ENCODE measurements around the gene THOP1.

The THOP1 gene
- total RNA-seq: 37.3 to 69.5 (median 41.2) reads per million in 4 experiments

DNA sequence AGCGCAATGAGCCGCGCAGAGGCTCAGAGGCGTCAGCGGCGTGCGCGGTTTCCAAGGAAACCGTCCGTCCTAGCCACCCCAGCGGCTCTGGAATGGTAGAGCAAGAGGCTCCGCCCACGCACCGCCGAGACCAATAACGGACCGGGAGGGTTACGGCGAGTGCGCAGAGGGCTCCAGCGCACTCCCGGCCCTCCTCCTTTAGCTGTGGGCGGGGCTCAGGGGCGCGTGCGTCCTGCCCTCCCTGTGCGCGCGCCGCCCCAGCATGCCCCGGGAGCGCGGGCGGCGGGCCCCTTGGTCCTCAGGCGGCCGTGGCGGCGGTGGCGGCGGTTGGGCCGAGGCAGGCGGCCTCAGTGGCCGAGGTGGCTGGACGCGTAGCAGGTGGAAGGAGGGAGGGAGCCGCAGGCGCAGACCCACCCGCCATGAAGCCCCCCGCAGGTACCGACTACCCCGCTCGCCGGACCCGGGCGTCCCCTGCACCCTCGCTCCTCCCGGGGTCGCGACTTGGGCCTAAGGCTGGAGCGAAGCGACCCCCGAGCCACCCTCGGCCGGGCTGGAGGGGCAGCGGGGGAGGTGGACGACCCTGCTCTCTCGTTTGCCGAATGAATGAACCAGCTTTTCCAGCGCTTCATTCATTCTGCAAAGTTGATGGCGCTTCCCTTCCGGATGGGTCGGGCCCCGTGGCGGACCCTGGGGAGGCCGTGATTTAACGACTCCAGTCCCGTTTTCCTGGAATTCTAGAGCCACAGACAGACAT lies at the start of gene THOP1:
Gene THOP1, plus strand, starts transcription at position 260 of the 754 bp plus-strand sequence. Its CDS starts 160 bp downstream, at position 420.
- DNase-seq: peak; percentile 97

DNA sequence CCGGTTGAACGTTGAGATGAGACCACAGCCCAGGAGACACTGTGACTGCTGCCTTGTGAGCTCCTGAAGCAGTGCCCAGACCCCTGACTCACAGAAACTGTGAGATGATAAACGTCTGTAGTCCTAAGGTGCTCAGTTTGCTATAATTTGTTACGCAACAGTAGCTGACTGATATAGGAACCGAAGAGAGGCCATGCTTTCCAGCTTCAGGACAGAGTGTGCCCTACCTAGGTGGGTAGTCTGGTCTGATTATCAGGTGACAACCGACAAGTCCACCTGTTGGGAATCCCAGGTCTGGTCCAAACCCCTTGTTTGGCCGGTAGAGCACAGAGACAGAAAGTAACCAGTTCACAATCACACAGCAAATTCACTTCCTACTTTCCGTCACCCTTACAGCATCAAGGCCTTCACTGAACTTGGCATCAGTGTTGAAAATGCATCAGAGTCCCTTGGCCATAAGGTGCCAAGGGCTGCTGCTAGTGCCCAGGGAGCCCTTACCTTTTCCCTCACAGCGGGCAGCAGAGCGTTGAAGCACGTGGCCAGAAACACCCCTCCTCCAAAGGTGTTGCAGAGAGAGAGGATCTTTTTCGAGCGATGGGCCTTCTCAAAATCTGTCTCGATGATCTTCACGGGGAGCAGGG lies 48.6 kb upstream of the THOP1 start:
- DNase-seq: no peak

- peak; percentile 99 for DNase-seq
These were observed 45.5 kb upstream of the THOP1 start, which contains the start of gene SLC39A3 for GRCh38 chr19:2739602-2740313. Gene SLC39A3, minus strand, starts transcription at chr19:2740017. Its CDS starts 2,760 bp downstream, at chr19:2737257.

DNA sequence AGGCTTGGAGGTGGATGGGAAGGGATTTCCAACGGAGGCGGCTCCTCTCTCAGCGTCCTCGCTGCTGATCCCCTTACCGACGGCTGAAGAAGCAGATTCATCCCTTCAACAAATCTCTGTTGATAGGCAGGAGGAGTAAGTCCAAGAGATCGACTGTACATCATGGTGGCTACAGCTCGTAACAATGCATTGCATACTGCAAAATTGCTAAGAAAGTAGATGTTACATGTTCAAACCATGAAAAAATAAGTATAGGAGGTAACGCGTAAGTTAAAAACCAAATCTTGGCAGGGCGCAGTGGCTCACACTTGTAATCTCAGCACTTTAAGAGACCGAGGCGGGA lies 45.0 kb upstream of the THOP1 start:
- DNase-seq: no peak

- DNase-seq: no peak
These were observed 42.2 kb upstream of the THOP1 start for GRCh38 chr19:2743099-2743498.

DNA sequence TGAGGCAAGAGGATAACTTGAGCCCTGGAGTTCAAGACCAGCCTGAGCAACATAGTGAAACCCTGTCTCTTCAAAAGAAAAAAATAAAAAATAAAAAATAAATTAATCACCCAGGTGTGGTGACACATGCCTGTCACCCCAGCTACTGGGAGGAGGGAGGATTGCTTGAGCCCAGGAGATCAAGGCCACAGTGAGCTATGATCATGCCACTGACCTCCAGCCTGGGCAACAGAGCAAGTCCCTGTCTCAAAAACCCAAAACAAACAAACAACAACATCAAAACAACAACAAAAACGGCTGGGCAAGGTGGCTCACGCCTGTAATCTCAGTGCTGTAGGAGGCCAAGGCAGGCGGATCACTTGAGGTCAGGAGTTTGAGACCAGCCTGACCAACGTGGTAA lies 41.2 kb upstream of the THOP1 start:
- no peak for DNase-seq

- DNase-seq: no peak
These were observed 38.0 kb upstream of the THOP1 start for GRCh38 chr19:2747349-2747748.

DNA sequence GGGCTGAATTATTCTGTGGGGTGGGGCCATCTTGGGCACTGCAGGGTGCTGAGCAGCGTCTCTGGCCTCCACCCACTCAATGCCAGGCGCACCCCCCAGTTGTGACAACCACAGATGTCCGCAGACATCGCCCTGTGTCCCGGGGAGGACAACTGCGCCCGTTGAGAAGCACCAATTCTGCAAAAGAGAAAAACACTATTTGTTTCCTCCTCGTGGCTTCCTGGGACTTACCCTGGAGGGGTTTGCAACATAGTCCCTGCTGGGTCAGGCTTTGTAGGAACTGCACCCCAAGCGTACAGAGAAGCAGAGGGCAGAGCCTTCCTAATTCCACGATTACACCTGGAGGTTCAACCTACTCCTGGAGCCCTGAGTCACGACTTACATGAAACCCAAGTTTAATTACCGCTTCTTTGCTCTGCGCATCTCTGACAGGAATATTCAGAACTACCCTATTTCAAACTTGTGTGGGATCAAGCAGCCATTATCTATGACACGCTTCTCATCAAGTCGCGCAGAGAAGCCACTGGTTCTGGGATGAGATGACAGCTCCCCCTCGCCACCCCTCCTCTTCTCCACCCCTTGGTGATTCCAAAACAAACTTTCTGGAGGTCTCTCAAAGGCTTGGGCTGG lies 34.4 kb upstream of the THOP1 start:
- no peak for DNase-seq

GRCh38 chr19:2751438-2751830 lies 33.9 kb upstream of the THOP1 start:
- DNase-seq: no peak

DNA sequence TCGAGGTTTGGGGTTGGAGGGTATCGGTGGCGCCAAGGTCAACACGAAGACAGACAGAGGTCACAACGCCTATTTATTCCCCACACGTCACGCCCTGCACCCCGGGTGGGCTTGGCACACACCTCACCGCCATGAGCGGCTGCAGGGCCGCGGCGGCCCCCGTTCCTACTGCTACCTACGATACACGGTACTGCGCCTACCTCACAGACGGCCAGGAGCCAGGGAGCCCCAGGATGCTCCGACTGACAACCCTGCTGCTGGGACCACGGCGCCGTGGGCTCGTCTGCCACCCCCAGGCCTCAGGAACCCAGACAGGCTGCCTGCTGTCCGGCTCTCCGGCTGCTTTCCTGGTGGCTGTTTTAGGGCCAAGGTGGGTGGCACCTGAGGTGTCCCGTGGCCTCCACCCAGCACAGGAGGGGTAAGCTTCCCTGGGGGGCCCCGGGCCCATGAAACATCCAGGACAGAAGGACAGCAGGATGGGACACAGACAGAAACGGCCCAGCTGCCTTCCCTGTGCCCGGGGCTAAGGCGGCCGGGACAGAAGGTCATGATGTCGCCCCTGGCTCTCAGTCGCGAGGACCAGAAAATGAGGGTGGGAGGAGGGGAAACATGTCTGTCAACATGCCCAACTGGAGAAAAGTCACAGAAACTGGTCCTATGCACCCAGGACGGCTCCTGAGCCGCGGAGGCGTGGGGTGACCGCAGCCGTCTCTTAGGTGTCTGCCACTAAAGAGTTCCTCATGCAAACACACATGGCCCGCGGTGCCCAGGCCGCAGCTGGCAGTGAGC lies 30.4 kb upstream of the THOP1 start:
- no peak for DNase-seq

- DNase-seq: no peak
These were observed 29.9 kb upstream of the THOP1 start for GRCh38 chr19:2755448-2755705.

DNA sequence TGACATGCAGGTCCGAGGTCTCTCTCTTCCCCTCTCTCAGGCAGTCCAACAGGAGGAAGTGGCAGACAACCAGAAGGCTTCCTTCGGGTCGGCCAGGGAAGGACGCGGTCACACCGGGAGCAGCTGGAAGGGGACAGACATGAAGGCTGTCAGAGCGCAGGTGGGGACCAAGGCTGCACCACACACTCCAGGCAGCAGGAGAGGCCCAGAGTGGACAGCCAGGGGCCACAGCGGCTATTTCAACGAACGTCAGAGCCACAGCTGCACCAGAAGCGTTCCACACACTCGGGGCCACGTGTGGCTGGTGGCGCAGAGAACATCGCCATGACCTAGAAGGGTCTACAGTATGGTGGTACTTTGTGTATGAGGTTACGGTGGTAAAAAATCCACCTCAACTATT lies 29.5 kb upstream of the THOP1 start:
- no peak for DNase-seq

- DNase-seq: no peak
These were observed 28.8 kb upstream of the THOP1 start for GRCh38 chr19:2756477-2756876.

GRCh38 chr19:2756921-2757881 lies 28.1 kb upstream of the THOP1 start:
- no peak for DNase-seq

DNA sequence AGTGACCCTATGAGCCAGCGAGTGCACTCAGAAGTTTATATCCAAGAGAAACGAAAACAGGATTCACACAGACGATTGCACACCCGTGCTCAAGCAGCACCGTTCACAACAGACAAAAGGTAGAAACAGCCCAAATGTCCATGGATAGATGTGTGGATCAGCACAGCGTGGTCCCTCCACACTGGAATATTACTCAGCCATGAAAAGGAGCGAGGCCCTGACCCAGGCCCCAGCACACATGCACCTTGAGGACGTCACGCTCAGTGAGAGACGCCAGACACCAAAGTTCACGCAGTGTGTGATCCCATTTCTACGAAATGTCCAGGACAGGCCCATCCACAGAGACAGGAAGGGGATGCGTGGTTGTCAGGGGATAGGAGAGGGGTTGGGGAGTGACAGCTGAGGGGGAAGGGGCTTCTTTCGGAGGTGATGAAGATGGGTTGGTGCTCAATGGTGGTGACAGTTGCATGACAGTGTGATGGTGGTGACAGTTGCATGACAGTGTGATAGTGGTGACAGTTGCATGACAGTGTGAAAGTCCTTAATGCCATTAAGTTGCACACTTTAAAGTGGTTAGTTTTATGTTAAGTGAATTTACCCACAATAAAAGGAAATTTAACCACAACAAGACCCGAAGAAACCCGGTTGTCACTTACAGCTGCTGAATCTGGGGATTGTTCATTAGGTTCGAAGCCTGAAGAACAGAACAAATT lies 26.5 kb upstream of the THOP1 start:
- DNase-seq: no peak

DNA sequence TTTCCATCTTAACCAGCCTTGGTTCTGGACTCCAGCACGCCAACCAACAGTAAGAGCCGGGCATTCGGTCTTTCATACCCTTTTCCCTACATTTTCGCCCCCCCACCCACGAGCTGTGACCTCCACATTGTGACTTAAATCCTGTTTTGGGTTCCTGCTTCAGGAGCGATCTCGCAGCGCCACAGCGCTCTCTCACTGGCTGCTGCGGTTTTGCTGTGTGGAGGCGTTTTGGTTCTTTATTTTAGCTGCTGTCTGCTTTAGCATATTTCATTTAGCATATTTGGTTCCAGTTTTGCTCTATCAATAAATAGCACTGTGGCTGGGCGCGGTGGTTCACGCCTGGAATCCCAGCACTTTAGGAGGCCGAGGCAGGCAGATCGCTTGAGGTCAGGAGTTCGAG lies 25.9 kb upstream of the THOP1 start:
- DNase-seq: no peak

- no peak for DNase-seq
These were observed 25.3 kb upstream of the THOP1 start for GRCh38 chr19:2759965-2760364.

DNA sequence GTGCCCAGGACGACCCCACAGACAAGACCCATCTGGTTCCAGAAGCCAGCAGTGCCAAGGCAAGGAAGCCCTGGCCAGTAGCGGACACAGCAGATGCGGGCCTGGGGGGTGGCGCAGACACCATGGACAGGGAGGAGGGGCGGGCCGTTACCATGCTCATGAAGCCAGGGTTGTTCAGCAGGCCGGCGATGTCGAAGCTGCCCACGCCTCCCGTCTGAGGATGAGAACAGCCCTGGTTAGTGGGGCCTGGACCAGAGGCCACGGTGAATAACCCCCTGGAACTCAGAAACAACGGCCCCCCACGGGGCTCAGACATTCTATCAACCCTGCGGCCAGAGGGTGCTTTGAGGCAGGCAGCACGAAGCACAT lies 24.0 kb upstream of the THOP1 start:
- no peak for DNase-seq

GRCh38 chr19:2761876-2762782 lies 23.2 kb upstream of the THOP1 start:
- DNase-seq: no peak
